SW480 (cell line): ENCODE data around the gene NR4A1.

ENCODE experiments used
- DNase-seq: peaks from one replicate; pipeline ENCODE4 v3.0.0-alpha.2; 2016; ENCODE audit warnings: low spot score

The NR4A1 gene

DNA sequence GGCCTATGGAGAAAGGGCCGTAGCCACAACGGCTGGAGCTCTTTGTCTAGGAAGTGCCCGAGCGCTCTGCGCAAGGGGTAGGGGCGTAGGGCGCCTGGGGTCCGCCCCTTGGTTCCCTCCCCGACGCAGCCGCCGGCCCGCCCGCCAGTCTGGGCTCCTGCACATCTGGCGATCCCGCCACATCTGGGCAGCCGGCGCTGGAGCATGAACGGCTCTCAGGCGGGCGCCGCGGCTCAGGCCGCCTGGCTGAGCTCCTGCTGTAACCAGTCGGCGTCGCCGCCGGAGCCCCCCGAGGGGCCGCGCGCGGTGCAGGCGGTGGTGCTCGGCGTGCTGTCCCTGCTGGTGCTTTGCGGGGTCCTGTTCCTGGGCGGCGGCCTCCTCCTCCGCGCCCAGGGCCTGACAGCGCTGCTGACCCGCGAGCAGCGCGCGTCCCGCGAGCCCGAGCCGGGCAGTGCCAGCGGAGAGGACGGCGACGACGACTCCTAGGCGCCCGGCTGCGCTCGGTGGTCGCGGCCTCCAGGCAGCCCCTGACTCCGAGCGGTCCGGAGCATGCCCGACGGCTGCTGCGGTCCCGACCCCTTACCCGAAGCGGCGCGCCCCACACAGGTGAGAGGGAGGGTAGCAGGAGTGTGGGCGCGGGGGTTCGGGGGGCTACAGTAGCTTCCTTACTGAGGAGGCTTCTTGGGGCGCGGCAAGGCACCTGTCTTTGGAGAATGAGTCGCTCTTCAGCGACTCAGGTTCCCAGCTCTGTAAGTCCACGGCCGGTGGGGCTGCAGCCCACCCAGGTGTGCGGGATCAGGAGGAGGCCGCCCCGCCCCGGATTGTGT, 28.5 kb downstream of the NR4A1 start, which contains the start of gene SMIM41:
SMIM41 (plus strand) TSS at position 129 of the 827 bp plus-strand sequence; CDS start at position 205, 76 bp downstream.
- DNase-seq = no peak

- no peak for DNase-seq
These were observed 29.4 kb downstream of the NR4A1 start for GRCh38 chr12:52080403-52081251.

- no peak for DNase-seq
These were observed 30.1 kb downstream of the NR4A1 start for GRCh38 chr12:52081263-52081733.

DNA sequence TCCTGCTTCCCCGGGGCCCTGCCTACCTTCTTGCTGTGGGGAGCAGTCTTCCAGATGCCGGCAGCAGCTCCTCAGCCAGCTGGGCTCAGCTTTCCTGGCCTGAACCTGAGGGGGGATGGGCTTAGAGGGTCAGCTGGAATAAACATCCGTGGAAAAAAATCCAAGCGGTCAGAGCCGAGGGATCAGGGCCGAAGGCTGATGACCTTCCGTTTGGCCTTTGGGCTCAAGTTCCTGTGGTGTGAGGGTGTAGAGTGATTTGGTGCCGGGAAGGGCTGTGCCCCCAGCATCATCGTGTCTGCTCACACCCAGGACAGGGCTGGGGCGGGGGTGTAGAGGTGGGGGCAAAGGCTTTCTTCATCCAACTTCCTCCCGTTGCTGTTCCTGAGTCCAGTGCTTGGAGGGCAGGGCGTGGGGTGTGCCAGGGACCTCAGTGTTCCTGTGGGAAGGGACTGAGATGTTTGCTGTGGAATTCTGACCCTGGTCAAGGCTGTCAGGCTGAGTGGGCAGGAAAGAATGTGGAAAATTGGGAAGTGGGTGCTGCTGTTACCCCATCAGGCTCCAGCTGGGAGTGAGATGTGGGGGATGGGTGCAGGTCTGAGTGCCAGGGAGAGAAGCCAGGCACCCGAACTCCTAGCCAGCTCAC, 30.9 kb downstream of the NR4A1 start:
- no peak for DNase-seq

GRCh38 chr12:52082669-52082987, 31.4 kb downstream of the NR4A1 start:
- DNase-seq = no peak

DNA sequence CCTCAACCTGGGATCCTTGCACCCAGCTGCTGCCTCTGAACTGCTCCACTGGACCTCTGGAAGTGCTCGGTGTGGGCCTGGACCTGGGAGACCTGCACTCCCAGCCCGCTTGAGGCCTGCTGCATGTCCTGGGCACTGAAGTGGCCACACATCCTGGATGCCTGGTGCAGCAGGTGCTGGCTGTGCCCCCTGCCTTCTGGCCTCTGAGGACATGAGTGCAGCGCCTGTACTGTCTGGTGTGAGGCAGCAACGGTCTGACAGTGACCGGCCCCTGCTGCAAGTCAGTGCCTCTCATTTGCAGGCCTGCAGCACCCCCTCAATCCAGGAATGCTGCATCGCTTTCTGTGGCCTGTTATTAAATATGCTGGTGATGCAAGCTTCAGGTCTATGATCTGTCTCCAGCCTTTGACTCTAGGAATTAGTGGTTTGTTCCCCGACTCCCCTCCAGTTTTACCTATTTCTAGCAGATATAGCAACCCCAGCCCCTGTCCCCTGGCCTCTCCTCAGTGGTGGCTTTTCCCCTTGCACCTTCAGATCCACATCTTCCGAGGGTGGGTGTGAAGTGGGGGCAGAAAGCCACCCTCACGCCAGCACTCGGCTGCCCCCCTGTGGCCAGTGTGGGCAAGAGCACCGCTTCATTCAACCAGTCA, 31.9 kb downstream of the NR4A1 start:
- peak; percentile 54 for DNase-seq

DNA sequence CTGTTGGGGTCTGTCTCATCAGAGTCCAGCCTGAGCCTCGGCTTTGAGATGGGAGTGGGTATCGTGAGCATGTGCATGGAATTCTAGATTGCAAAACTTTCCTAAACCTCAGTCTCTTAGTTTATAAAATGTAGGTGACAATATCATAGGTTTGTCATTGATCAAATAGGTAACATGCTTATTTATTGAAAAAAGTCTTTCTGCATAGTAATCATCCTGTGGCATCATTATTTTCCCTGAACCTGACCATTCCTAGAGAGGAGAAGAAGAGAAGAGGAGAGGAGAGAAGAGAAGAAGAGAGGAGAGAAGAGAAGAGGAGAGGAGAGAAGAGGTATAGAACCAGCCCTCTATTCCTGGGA, 32.4 kb downstream of the NR4A1 start:
- DNase-seq = no peak

DNA sequence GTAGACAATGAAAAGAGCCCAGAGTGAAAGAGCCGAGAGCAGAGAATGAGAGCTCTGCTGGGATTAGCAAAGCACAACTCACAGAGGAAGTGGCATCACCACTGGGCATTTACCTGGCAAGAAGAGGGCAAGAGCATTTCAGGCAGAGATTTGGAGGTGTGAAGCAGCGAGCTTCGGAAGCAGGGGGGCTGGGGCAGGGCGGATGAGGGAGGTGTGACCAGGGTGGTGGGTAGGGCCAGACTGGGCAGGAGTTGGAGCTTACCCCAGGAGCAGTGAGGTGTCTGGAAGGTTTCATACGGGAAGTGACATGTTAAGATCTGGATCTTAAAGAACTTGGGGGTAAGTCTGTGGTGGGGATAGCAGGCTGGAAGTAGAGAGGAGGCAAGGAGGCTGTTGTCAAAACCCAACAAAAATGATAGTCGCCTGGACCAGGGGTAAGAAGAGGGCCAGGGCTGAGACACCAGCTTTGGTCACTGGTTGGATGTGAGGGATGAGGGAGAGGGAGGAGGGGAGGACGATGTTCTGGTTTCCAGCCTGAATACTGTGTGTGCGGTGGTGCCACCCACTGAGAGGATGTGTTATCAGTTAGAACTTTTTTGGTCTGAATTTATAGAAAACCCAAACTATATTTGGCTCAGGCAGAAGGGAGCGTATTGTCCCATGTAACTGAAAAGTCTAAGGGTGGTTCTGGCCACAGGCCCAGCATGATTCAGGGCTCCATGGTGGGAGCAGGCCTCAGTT, 33.4 kb downstream of the NR4A1 start:
- no peak for DNase-seq

DNA sequence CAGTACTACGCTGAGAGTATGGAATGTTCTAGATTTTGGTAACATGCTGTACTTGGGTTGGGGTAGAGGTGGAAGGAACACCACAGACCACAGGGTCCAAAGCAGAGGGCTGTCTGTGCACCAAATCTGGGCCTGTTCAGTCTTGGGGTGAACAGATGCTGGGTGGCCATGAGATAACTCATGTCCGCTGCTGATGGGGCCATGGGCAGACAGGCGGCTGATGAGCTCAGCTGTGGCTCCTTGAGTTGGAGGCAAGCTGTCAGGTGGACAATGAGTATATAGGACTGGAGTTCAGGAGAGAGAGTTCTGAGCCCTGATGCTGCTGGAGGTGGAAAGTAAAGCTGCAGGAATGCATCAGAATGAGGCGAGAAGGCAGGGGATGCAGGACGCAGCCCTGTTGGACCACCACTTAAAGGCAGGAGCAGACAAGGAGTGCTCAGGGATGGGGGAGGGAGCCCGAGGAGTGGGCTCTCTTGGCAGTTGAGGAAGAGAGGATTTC, 34.5 kb downstream of the NR4A1 start:
- DNase-seq = no peak

GRCh38 chr12:52086366-52086765, 35.1 kb downstream of the NR4A1 start:
- DNase-seq = no peak

- no peak for DNase-seq
These were observed 35.9 kb downstream of the NR4A1 start for GRCh38 chr12:52086944-52087835.

DNA sequence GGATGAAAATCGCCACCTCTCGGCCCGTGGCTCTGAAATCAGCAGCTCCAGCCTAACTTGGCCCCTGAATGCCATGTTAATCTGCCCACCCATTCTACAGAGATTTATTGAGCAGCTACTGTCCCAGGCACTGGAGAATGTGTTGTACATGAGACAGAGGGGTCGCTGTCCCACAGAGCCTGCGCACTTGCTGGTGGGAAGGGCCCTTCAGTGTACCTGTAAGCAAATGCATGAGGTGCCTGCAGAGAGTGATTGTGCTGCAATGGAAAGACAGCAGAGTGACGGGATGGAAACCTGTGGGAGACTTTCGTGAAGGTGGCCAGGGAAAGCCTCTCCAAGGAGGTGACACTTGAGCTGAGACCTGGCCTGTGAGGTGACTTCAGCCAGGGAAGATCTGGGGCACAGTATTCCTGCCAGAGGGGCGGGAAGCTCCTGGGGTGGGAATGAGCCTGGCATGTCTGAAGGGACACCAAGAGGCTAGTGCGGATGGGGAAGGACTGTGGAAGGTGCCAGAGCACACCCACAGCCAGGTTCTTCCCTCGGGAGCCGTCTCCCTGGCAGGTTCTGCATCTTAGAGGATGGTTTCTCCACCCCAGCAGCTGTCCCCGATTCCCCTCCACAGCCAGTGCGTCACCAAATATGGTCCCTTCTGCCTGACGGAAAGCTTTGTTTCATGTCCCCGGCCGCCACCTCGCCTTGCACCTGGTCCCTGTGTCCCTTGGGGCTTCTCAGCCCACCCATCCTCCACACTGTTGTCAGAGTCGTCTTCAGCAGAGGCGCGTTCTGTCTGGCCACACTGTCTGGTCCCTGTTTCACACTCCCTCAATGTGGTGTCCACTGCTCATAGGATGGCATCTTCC, 36.9 kb downstream of the NR4A1 start:
- no peak for DNase-seq

DNA sequence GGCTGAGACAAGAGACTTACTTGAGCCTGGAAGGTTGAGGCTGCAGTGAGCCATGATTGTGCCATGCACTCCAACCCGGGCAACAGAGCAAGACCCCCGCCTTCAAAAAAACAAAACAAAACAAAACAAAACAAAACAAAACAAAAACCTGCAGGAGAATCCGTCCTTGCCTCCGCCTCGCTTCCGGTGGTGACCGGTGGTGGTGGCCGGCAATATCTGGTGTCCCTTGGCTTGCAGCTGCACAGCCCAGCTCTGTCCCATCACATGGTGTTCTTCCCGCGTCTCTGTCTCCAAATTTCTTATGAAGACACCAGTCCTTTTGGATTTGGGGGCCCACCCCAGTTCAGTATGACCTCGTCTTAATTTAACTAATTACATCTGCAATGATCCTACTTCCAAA, 38.2 kb downstream of the NR4A1 start:
- DNase-seq = no peak

GRCh38 chr12:52090291-52090690, 39.0 kb downstream of the NR4A1 start:
- no peak for DNase-seq

- DNase-seq = no peak
These were observed 39.8 kb downstream of the NR4A1 start for GRCh38 chr12:52091061-52091460.

- peak; percentile 82 for DNase-seq
These were observed 40.6 kb downstream of the NR4A1 start for GRCh38 chr12:52091869-52092268.

DNA sequence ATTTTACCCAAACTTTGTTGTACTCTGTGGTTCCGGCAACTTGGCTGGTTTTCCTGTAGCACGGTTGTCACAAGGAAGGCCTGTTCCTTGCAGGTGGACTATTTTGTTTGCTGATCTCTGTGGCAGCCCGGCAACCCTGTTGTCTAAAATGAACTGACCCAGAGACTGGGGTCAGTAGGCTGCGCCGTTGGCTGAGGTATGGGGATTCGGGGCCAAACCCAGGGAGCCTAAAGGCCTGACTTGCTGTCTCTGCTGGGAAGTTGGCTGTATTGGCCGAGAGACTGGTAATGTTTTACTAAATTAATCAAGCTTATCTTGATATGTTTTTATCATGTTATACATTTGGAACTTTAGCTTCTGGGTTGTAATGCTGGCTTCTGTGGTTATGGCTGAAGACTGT, 42.1 kb downstream of the NR4A1 start:
- DNase-seq = no peak

GRCh38 chr12:52096332-52097044, 45.2 kb downstream of the NR4A1 start:
- no peak for DNase-seq
